ENCODE data around the gene PKDREJ.

PKDREJ gene

GRCh38 chr22:46230262-46230901 lies 32.8 kb downstream of the PKDREJ start:
- DNase-seq = no peak

- no peak for DNase-seq
These were observed 33.4 kb downstream of the PKDREJ start for GRCh38 chr22:46229701-46230100.

- DNase-seq = no peak
These were observed 36.6 kb downstream of the PKDREJ start for GRCh38 chr22:46226577-46226976.

GRCh38 chr22:46225631-46226030 lies 37.5 kb downstream of the PKDREJ start:
- DNase-seq = no peak

- no peak for DNase-seq
These were observed 38.2 kb downstream of the PKDREJ start for GRCh38 chr22:46224898-46225290.

- DNase-seq = no peak
These were observed 38.9 kb downstream of the PKDREJ start for GRCh38 chr22:46224044-46224897.

- DNase-seq = no peak
These were observed 42.2 kb downstream of the PKDREJ start for GRCh38 chr22:46220921-46221320.

- DNase-seq = peak; percentile 3
These were observed 43.5 kb downstream of the PKDREJ start for GRCh38 chr22:46219636-46220035.

GRCh38 chr22:46214616-46215015 lies 48.5 kb downstream of the PKDREJ start:
- no peak for DNase-seq

- DNase-seq = no peak
These were observed 49.0 kb downstream of the PKDREJ start for GRCh38 chr22:46214149-46214548.

GRCh38 chr22:46213052-46213451 lies 50.1 kb downstream of the PKDREJ start:
- no peak for DNase-seq

- no peak for DNase-seq
These were observed 50.9 kb downstream of the PKDREJ start for GRCh38 chr22:46212195-46212594.

GRCh38 chr22:46209262-46209661 lies 53.9 kb downstream of the PKDREJ start:
- no peak for DNase-seq

Data from NCI-H1105 treated with DMSO at 0.1 percent for 48 hours (cell line).